SKM-1 treated with dmso at 0.1 percent for 144 hours (cell line): ENCODE results near the gene GSC2.

Experiments
- DNase-seq: peaks from one replicate; lab custom pipeline; 2025; ENCODE audit not compliant: unreplicated experiment; lab: John Stamatoyannopoulos, UW

Gene GSC2

DNA sequence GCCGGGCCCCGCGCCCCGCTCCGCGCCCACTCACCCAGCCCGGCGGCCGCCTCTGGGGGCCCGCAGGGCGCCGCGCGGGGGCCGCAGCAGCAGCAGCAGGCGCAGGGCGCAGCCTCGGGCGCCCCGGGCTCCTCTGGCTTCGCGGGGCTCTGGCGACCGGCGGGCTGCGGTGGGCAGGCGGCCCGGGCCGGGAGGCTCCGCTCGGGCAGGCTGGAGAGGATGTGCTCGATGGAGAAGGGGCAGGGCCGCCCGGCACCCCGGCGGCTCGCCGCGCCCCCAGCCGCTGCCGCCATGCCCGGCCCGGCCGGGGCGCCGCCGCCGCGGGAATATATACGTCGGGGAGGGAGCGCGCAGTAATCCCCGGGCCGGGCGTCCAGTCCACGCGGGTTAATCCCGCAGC is at the start of gene GSC2:
Gene GSC2, minus strand, starts transcription at position 302 of the 400 bp plus-strand sequence. Its CDS starts 9 bp downstream, at position 293.
- DNase-seq, result no peak

- DNase-seq, result no peak
Observed at GRCh38 chr22:19199479-19199878, 49.4 kb upstream of the GSC2 start.

GRCh38 chr22:19197997-19198865 is 48.1 kb upstream of the GSC2 start:
- no peak for DNase-seq

GRCh38 chr22:19196841-19197612 is 46.9 kb upstream of the GSC2 start:
- DNase-seq, result no peak

- DNase-seq, result no peak
Observed at GRCh38 chr22:19195796-19196731, 46.0 kb upstream of the GSC2 start.

GRCh38 chr22:19194766-19195536 is 44.9 kb upstream of the GSC2 start:
- no peak for DNase-seq

DNA sequence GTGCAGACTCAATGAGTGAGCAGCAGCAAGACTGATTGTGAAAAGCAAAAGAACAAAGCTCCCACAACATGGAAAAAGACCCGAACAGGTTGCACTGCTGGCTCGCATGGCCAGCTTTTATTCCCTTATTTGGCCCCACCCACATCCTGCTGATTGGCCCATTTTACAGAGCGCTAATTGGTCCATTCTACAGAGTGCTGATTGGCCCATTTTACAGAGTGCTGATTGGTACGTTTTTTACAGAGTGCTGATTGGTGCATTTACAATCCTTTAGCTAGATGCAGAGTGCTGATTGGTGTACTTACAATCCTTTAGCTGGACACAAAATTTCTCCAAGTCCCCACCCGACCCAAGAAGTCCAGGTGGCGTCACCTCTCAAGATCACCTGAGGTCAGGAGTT is 43.8 kb upstream of the GSC2 start:
- no peak for DNase-seq

DNA sequence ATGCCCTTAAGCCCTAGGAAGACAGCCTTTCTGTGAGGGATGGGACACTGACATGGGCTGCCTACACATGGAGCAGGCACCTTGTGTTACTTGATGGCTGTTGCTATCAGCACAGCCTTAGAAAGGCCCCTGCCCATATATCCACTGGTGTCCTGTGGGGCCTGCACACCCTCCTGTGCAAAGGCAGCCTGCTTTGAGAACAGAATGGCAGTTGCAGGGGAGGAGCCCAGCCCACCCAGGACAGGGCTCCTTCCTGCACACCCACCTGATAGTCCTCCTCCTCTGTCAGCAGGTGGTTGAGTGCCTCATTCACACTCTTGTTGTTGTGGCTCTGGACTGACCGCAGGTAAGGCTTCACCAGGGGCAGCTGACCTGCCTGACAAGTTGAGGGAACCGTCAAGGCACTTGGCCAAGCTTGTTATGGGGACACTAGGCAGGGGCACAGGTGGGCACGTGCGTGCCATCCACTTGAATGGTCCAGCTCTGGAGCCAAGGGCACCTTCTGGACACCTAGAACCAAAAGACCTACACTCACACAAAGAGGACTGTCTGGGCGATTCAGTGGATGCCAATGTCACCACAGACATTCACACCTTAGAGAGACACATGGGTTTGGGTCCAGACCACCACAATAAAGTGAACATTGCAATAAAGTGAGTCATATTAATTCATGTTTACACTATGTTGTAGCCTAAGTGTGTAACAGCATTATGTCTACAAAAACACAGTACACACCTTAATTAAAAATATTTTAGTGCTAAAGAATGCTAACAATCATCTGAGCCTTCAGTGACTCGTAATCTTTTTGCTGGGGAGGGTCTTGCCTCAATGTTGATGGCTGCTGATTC is 37.8 kb upstream of the GSC2 start:
- no peak for DNase-seq

- no peak for DNase-seq
Observed at GRCh38 chr22:19184276-19184997, 34.3 kb upstream of the GSC2 start.

DNA sequence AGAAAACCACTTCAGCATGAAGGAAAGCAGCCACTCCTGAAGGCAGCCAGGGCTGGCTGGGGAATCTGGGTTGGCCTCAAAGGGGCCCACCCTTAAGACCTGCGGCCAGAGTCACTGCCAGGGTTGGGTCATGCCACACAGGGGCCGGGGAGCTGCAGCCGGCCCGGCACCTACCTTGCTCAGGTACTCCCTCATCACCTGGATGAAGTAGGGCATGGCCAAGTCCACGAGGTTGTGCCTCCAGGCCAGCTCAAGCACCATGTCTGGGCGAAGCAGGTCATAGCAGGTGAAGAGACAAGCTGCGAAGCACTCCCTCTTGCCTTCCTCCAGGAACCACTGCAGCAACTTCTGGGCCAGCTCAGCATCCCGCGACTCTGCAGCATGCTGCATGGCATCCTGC is 33.1 kb upstream of the GSC2 start:
- no peak for DNase-seq

DNA sequence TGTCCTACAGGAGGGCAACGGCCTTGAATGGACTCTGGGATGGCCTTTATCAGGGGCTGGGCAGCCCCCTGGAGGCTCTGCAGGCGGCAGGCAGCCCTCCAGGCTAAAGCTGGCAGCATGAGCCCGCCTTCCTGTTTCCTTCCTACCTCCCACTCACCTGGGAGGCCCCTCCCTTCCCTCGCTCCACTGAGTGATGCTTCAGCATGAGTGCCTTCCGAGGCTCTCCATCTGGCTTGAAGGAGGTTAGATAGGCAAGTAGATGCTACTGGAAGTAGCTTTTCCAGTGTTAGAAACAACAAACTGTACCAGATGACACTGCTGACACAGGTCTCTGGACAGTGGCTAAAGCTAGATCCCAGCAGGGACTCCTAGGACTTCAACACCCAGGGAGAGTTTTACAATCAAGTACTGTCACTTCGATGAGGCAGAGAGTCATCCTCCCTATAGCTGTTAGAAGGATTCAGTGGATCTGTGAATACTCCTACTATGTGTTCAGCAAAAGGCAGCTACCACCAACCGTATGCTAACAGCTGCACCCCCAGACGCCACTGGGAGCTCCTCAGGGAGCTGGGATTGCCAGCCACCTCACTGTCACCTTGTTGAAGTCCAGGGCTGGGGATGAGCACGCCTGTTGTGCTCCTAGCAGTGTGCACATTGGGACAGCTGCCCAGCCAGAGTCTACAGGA is 32.5 kb upstream of the GSC2 start:
- DNase-seq, result no peak

- DNase-seq, result no peak
Observed at GRCh38 chr22:19181786-19182471, 31.8 kb upstream of the GSC2 start.

- DNase-seq, result no peak
Observed at GRCh38 chr22:19180740-19181410, 30.8 kb upstream of the GSC2 start.

DNA sequence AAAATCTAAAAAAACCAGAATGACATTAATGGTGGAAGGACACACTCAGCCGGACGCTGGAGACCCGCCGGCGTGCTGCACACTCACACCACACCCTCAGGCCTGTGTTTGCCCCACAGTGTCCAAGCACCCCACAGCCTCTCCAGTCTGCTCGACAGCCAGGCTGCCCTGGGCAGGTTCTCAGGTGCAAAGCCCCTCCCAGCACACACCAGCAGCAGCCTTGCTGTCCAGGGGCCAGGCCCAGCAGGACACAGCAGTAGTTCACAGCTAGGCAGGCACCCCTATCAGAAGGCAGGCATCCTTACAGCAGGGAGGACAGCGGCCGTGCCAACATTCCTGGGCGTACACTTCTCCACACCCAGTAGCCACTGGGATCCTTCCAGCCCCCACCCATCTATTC is 30.1 kb upstream of the GSC2 start:
- DNase-seq, result no peak

- DNase-seq, result peak; percentile 63
Observed at GRCh38 chr22:19179497-19180048, 29.5 kb upstream of the GSC2 start.

DNA sequence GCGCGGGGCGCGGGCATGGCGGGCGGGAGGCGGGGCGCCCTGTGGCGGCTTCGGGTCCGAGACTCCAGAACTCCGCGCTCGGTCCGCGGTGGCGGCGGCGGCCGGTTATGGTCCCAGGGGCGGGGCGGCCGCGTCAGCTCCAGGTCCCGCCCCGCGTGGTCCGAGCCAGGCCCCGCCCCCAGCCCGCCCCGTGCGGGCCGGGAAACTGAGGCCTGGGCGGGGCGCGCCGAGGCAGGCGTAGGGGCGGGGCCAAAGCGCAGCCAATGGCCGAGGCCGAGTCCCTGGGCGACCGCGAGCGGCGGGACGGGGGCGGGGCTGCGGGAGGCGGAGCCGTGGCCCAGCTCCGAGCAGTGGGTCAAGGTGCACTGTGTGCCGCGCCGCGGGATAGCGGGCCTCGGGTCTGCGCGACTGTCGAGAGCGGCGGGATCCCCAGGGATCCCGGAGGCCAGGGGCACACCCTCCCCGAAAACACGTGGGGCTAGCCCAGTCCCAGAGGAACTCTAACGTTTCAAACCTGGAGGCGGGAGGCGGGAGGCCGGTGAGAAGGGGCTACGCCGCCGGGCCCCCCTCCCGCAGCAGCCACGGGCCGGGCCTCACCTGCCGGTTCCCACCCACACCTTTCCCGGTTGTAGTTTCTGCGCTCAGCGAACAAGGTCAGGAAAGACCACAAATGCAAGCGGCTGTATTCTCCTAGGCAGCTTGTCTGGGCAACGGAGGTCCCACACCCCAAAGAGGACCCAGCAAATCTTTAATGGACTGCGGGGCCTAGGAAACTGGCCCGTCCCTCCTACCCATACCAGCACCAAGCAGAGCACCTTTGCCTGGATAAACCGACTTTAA is 28.8 kb upstream of the GSC2 start, which contains the start of gene SLC25A1:
Gene SLC25A1, minus strand, starts transcription at position 80 of the 840 bp plus-strand sequence. Its CDS starts 63 bp downstream, at position 17.
- peak; percentile 70 for DNase-seq
